HepG2 (cell line): ENCODE results near the gene ANLN. TPM values are rescaled to one million over a fixed set of nuclear protein-coding genes. Genes with fewer than 3 reads are reported as not detected.

Experiments used
- CERS6 ChIP-seq: sonication (generic); formaldehyde crosslinking; IDR thresholded peaks from 2 replicates; pipeline ENCODE4 v1.5.0; 2020; ENCODE audit warnings: missing genetic modification reagents
- EZH2 ChIP-seq: conservative IDR thresholded peaks from 2 replicates; pipeline ENCODE4 v1.6.1; 2012; ENCODE audit warnings: mild to moderate bottlenecking, low read depth, low read length, moderate library complexity
- GPN1 ChIP-seq: sonication (generic); formaldehyde crosslinking; IDR thresholded peaks from 2 replicates; pipeline ENCODE4 v1.5.1; 2020; ENCODE audit warnings: missing genetic modification reagents, borderline replicate concordance
- KDM1A ChIP-seq: IDR thresholded peaks from 2 replicates; pipeline ENCODE4 v1.6.1; 2016; ENCODE audit warnings: missing compliant biosample characterization
- KLF13 ChIP-seq: sonication (generic); formaldehyde crosslinking; IDR thresholded peaks from 2 replicates; pipeline ENCODE4 v1.4.0; 2020; ENCODE audit warnings: mild to moderate bottlenecking, missing genetic modification reagents
- KLF15 ChIP-seq: sonication (generic); formaldehyde crosslinking; IDR thresholded peaks from 2 replicates; pipeline ENCODE4 v1.8.1; 2023; ENCODE audit warnings: borderline replicate concordance, mild to moderate bottlenecking, inconsistent platforms, missing genetic modification reagents, mixed read lengths
- MAFG ChIP-seq: sonication (generic); formaldehyde crosslinking; IDR thresholded peaks from 2 replicates; pipeline ENCODE4 v1.5.1; 2020; ENCODE audit warnings: mild to moderate bottlenecking, missing genetic modification reagents
- NCOA1 ChIP-seq: sonication (generic); formaldehyde crosslinking; IDR thresholded peaks from 2 replicates; pipeline ENCODE4 v1.9.0; 2021; ENCODE audit warnings: missing genetic modification reagents
- NFE2L2 ChIP-seq: fragments of 150-350 bp; IDR thresholded peaks from 2 replicates; pipeline ENCODE4 v1.6.1; 2014; ENCODE audit warnings: low read length
- PBX2 ChIP-seq: IDR thresholded peaks from 2 replicates; pipeline ENCODE4 v1.6.1; 2016; ENCODE audit warnings: control low read depth
- POLR2A ChIP-seq, 2 experiments: IDR thresholded peaks; 2 replicates each; pipeline ENCODE4 v1.6.1; 2011; ENCODE audit warnings: low read depth in 2 of 2, low read length in 2 of 2, mild to moderate bottlenecking in 1 of 2, moderate library complexity in 1 of 2; ENCODE audit not compliant: insufficient read depth in 1 of 2
- SMYD3 ChIP-seq: sonication (generic); formaldehyde crosslinking; IDR thresholded peaks from 2 replicates; pipeline ENCODE4 v1.8.1; 2023; ENCODE audit warnings: mild to moderate bottlenecking, missing genetic modification reagents
- THRA ChIP-seq: sonication (generic); formaldehyde crosslinking; IDR thresholded peaks from 2 replicates; pipeline ENCODE4 v1.4.0; 2020; ENCODE audit warnings: missing genetic modification reagents, borderline replicate concordance
- ZBTB38 ChIP-seq: sonication (generic); formaldehyde crosslinking; IDR thresholded peaks from 2 replicates; pipeline ENCODE4 v1.5.1; 2020; ENCODE audit warnings: mild to moderate bottlenecking, missing genetic modification reagents
- ZNF235 ChIP-seq: sonication (generic); formaldehyde crosslinking; IDR thresholded peaks from 2 replicates; pipeline ENCODE4 v1.8.1; 2023; ENCODE audit warnings: mild to moderate bottlenecking, missing genetic modification reagents, borderline replicate concordance
- ZNF260 ChIP-seq: sonication (generic); formaldehyde crosslinking; IDR thresholded peaks from 2 replicates; pipeline ENCODE4 v1.4.0; 2020; ENCODE audit warnings: missing genetic modification reagents, low read depth, mild to moderate bottlenecking, borderline replicate concordance
- ZNF335 ChIP-seq: sonication (generic); formaldehyde crosslinking; IDR thresholded peaks from 2 replicates; pipeline ENCODE4 v1.4.0; 2020; ENCODE audit warnings: missing genetic modification reagents
- polyA plus RNA-seq, 8 experiments: library from polyadenylated mRNA; depleted of rRNA in 3 of 8; stranded (reverse) in 7 of 8; unstranded in 1 of 8; fragments of >200 nt; fragmentation: Illumina TruSeq in 4 of 8; extraction: Trizol in 4 of 8; gene quantifications; 2 replicates each; pipeline versions ENCODE4 v1.2.1 to v1.2.3, GENCODE V29; 2011 to 2016; ENCODE audit warnings: low read depth in 4 of 8, missing spikeins in 1 of 8, mixed read lengths in 1 of 8; ENCODE audit not compliant: insufficient read depth in 1 of 8
- total RNA-seq, 5 experiments: library from RNA; depleted of rRNA; stranded (reverse); fragments of >200 nt; fragmentation: Illumina TruSeq; extraction: Trizol; gene quantifications; 2 replicates each; pipeline ENCODE4 v1.2.3, GENCODE V29; 2016; ENCODE audit warnings: low read depth in 1 of 5
- TF ChIP-seq, protein P1 (sequence below): sonication (generic); formaldehyde crosslinking; IDR thresholded peaks from 2 replicates; pipeline ENCODE4 v1.5.0; 2020; ENCODE audit warnings: missing genetic modification reagents
- TF ChIP-seq, protein P2 (sequence below): sonication (generic); formaldehyde crosslinking; IDR thresholded peaks from 2 replicates; pipeline ENCODE4 v1.4.0; 2020; ENCODE audit warnings: missing genetic modification reagents, borderline replicate concordance
- TF ChIP-seq, protein P3 (sequence below): sonication (generic); formaldehyde crosslinking; IDR thresholded peaks from 2 replicates; pipeline ENCODE4 v1.5.0; 2020; ENCODE audit warnings: mild to moderate bottlenecking, missing genetic modification reagents, moderate library complexity

ANLN gene
- total and polyA plus RNA-seq, 2 of the 13 experiments (the other 11 are each of a cell fraction or from before 2014, with no cell fraction given): 20.0 to 72.0 TPM

- TF ChIP-seq, protein P1, sequence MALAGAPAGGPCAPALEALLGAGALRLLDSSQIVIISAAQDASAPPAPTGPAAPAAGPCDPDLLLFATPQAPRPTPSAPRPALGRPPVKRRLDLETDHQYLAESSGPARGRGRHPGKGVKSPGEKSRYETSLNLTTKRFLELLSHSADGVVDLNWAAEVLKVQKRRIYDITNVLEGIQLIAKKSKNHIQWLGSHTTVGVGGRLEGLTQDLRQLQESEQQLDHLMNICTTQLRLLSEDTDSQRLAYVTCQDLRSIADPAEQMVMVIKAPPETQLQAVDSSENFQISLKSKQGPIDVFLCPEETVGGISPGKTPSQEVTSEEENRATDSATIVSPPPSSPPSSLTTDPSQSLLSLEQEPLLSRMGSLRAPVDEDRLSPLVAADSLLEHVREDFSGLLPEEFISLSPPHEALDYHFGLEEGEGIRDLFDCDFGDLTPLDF (CRISPR knock-in tag): peak; percentile 83
- TF ChIP-seq SMYD3: no peak; the same call in none of the 2 replicates
- TF ChIP-seq ZNF260 (CRISPR knock-in tag): no peak
- no peak for TF ChIP-seq KDM1A
- TF ChIP-seq, protein P2, sequence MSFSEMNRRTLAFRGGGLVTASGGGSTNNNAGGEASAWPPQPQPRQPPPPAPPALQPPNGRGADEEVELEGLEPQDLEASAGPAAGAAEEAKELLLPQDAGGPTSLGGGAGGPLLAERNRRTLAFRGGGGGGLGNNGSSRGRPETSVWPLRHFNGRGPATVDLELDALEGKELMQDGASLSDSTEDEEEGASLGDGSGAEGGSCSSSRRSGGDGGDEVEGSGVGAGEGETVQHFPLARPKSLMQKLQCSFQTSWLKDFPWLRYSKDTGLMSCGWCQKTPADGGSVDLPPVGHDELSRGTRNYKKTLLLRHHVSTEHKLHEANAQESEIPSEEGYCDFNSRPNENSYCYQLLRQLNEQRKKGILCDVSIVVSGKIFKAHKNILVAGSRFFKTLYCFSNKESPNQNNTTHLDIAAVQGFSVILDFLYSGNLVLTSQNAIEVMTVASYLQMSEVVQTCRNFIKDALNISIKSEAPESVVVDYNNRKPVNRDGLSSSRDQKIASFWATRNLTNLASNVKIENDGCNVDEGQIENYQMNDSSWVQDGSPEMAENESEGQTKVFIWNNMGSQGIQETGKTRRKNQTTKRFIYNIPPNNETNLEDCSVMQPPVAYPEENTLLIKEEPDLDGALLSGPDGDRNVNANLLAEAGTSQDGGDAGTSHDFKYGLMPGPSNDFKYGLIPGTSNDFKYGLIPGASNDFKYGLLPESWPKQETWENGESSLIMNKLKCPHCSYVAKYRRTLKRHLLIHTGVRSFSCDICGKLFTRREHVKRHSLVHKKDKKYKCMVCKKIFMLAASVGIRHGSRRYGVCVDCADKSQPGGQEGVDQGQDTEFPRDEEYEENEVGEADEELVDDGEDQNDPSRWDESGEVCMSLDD: no peak
- no peak for TF ChIP-seq NCOA1 (CRISPR knock-in tag)
- TF ChIP-seq POLR2A (IDR thresholded peaks at IDR 0.05; ENCODE audit: insufficient read depth in 1 of 2, low read depth in 2 of 2, low read length in 2 of 2): peak; percentile 59 to 82
- no peak; the same call in 1 of the 2 replicates for TF ChIP-seq ZBTB38 (CRISPR knock-in tag)
- TF ChIP-seq KLF13 (CRISPR knock-in tag): no peak
- no peak for TF ChIP-seq MAFG (CRISPR knock-in tag)
- TF ChIP-seq KLF15 (CRISPR knock-in tag): no peak
- TF ChIP-seq, protein P3, sequence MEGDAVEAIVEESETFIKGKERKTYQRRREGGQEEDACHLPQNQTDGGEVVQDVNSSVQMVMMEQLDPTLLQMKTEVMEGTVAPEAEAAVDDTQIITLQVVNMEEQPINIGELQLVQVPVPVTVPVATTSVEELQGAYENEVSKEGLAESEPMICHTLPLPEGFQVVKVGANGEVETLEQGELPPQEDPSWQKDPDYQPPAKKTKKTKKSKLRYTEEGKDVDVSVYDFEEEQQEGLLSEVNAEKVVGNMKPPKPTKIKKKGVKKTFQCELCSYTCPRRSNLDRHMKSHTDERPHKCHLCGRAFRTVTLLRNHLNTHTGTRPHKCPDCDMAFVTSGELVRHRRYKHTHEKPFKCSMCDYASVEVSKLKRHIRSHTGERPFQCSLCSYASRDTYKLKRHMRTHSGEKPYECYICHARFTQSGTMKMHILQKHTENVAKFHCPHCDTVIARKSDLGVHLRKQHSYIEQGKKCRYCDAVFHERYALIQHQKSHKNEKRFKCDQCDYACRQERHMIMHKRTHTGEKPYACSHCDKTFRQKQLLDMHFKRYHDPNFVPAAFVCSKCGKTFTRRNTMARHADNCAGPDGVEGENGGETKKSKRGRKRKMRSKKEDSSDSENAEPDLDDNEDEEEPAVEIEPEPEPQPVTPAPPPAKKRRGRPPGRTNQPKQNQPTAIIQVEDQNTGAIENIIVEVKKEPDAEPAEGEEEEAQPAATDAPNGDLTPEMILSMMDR: peak; percentile 96
- 0 out of 2 replicates have a peak, but pooled peaks have one; percentile 65 for TF ChIP-seq ZNF235 (CRISPR knock-in tag)
- TF ChIP-seq PBX2: no peak
- no peak; the same call in 1 of the 2 replicates for TF ChIP-seq GPN1 (CRISPR knock-in tag)
- no peak for TF ChIP-seq EZH2
- no peak for TF ChIP-seq NFE2L2
- no peak for TF ChIP-seq CERS6
- TF ChIP-seq ZNF335: no peak
- TF ChIP-seq THRA (CRISPR knock-in tag): peak; percentile 53; the same call in 1 of the 2 replicates
Observed at GRCh38 chr7:36366718-36367560, 22.7 kb upstream of the ANLN start (continued).
